Caco-2 (cell line): ENCODE measurements around the gene NAT8L. TPM values are rescaled to one million over a fixed set of nuclear protein-coding genes. Genes with fewer than 3 reads are reported as not detected.

Experiments used
- BruUV-seq: library from RNA; stranded (reverse); fragments of 400-500 nt; replicated peaks from 2 replicates; lab custom pipeline; 2021; lab: Mats Ljungman, UMichigan
- CTCF ChIA-PET: fragments of 300-600 bp; sonication (Branson Sonifier 250); formaldehyde crosslinking; loops from one replicate; lab custom pipeline; 2022; ENCODE audit warnings: antibody characterized with exemption; lab: Charles Lee
- POLR2A ChIA-PET: fragments of 300-600 bp; sonication (Branson Sonifier 250); formaldehyde crosslinking; loops from one replicate; lab custom pipeline; 2022; ENCODE audit warnings: antibody characterized with exemption; lab: Charles Lee
- DNase-seq, 2 experiments: peaks; one replicate each; pipeline versions ENCODE4 v3.0.0 to v3.0.0-alpha.2; 2020 to 2022
- H3K27me3 ChIP-seq: replicated peaks from 2 replicates; pipeline ENCODE4 v1.6.0; 2011; ENCODE audit warnings: low read length; ENCODE audit not compliant: control insufficient read depth, insufficient read depth
- H3K36me3 ChIP-seq: 2 replicates; pipeline ENCODE4 v1.5.1; 2011; ENCODE audit warnings: low read length; ENCODE audit not compliant: control insufficient read depth, insufficient read depth
- H3K4me1 ChIP-seq: fragments of 250-450 bp; sonication (Bioruptor Pico); 2 replicates; pipeline ENCODE4 v1.5.1; 2020; ENCODE audit warnings: mild to moderate bottlenecking
- H3K4me3 ChIP-seq: 2 replicates; pipeline ENCODE4 v1.5.1; 2011; ENCODE audit warnings: low read depth, mild to moderate bottlenecking, control low read depth, low read length
- H3K9me3 ChIP-seq: fragments of 250-450 bp; sonication (Bioruptor Pico); 2 replicates; pipeline ENCODE4 v1.5.1; 2020; ENCODE audit warnings: mild to moderate bottlenecking, moderate library complexity
- H3K27ac Mint-ChIP-seq: one replicate; pipeline ENCODE4 v1.8.0; 2022; ENCODE audit warnings: mixed read lengths; ENCODE audit not compliant: unreplicated experiment
- H3K27me3 Mint-ChIP-seq: one replicate; pipeline ENCODE4 v1.8.0; 2022; ENCODE audit warnings: mixed read lengths; ENCODE audit not compliant: insufficient read depth, unreplicated experiment
- H3K36me3 Mint-ChIP-seq: one replicate; pipeline ENCODE4 v1.8.0; 2022; ENCODE audit warnings: mild to moderate bottlenecking, mixed read lengths; ENCODE audit not compliant: insufficient read depth, unreplicated experiment
- H3K4me1 Mint-ChIP-seq: one replicate; pipeline ENCODE4 v1.8.0; 2022; ENCODE audit warnings: low read depth, mixed read lengths; ENCODE audit not compliant: unreplicated experiment
- H3K4me3 Mint-ChIP-seq: one replicate; pipeline ENCODE4 v1.8.0; 2022; ENCODE audit warnings: mild to moderate bottlenecking, moderate library complexity, mixed read lengths; ENCODE audit not compliant: unreplicated experiment
- H3K9me3 Mint-ChIP-seq: one replicate; pipeline ENCODE4 v1.8.0; 2022; ENCODE audit warnings: mixed read lengths; ENCODE audit not compliant: unreplicated experiment
- CTCF ChIP-seq, 2 experiments: fragments of 200-600 bp in 1 of 2; IDR thresholded peaks; 1 replicate in 1 of 2; 2 replicates in 1 of 2; pipeline versions ENCODE4 v1.5.1 to v1.8.0; 2011 to 2022; ENCODE audit warnings: antibody characterized with exemption in 1 of 2, control low read depth in 1 of 2, inconsistent platforms in 1 of 2, low read depth in 1 of 2, low read length in 1 of 2, mild to moderate bottlenecking in 1 of 2, moderate library complexity in 1 of 2; ENCODE audit not compliant: insufficient read depth in 1 of 2, severe bottlenecking in 1 of 2, unreplicated experiment in 1 of 2
- intact Hi-C: fragments of 100-400 bp; cut with micrococcal nuclease; formaldehyde crosslinking; loops from one replicate; pipeline ENCODE4 v1.10.0; 2022; ENCODE audit not compliant: unreplicated experiment
- total RNA-seq: library from RNA; stranded (reverse); gene quantifications from 2 replicates; pipeline ENCODE4 v1.2.3, GENCODE V29; 2022

Gene NAT8L
- total RNA-seq, 1 experiment from 2014 or later: 6.2 TPM

DNA sequence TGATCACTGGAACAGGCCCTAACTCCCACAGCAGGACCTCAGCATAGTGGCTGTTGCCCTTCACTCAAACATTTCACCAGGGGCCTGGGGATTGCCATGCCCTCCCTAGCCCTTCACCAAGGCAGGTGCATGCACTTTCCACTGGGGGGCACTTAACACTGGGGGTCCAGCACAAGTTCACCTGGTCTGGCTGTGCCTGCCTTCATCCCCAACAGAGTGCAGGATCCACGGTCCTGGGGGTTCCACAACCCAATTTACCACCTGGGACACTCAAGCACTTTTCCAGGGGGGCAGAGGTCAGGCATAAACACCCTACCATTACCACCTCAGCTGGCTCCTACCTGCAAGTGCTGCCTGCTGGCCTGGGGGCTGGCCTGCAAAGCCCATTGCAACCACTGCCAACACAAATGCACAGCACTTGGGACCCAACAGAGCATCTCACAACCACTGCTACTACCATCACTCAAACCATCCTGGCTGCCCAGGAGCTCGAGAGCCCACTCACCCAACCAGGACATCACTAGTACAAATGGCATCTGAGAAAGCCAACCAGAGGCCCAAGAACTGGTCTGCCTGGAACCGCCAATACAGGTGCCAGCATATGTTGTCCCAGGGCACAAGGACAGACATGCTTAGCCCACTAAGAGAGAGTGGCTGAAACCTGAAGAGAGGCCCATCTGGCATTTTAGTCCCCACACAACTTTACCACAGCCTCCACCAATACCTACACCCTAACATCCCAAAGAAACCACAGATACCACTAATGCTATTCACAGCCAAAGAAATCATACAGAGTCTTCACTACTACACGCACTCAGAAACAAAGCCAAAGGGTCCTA, 43.1 kb downstream of the NAT8L start:
- no peak for DNase-seq
- Mint-ChIP-seq H3K9me3 (peaks cover 19% of the 10 kb centered on the region), H3K4me1 (no peaks in the 10 kb centered on the region), H3K4me3 (no peak overlapping the region), H3K27ac (no peak overlapping the region), H3K36me3 (no peaks in the 10 kb centered on the region), H3K27me3 (no peaks in the 10 kb centered on the region)
- Histone ChIP-seq H3K4me3 (no peak overlapping the region), H3K9me3 (peaks cover 16% of the 10 kb centered on the region), H3K36me3 (no peaks in the 10 kb centered on the region), H3K27me3 (no peaks in the 10 kb centered on the region), H3K4me1 (no peaks in the 10 kb centered on the region)
- intact Hi-C loops: no loop called here
- ChIA-PET POLR2A (no interaction called here), CTCF (no interaction called here)
- BruUV-seq: no TSS peak
- no peak for TF ChIP-seq CTCF (IDR thresholded peaks at IDR 0.05; ENCODE audit: insufficient read depth in 1 of 2, low read depth in 1 of 2, low read length in 1 of 2, severe bottlenecking in 1 of 2, unreplicated experiment in 1 of 2)

DNA sequence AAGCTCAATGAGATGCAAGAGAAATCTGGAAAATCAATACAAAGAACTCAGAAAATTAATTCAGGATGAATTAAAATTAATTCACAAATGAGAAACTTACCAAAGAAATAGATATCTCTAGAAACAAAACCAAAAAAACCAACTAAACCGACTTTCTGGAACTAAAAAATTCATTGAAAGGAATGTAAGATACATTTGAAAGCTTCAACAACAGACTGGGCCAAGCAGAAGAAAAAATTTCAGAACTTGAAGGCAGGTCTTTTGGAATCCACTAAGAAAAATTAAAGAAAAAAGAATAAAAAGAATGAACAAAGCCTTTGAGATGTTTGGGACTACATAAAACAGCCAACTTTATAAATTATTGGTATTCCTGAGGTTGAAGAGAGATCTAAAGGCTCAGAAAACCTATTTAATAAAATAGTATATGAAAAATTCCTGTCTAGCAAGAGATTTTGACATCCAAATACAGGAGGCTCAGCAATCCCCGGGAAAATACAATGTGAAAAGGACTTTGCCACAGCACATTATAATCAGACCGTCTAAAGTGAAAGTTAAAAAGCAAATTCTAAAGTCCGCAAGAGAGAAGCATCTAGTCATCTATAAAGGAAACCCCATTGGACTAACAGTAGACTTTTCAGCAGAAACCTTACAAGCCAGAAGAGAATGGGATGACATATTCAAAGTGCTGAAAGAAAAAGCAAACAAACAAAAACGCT, 44.2 kb downstream of the NAT8L start:
- Histone ChIP-seq H3K4me3 (no peak overlapping the region), H3K27me3 (no peaks in the 10 kb centered on the region), H3K4me1 (no peaks in the 10 kb centered on the region), H3K36me3 (no peaks in the 10 kb centered on the region), H3K9me3 (peaks cover 16% of the 10 kb centered on the region)
- intact Hi-C loops: no loop called here
- TF ChIP-seq CTCF (IDR thresholded peaks at IDR 0.05; ENCODE audit: insufficient read depth in 1 of 2, low read depth in 1 of 2, low read length in 1 of 2, severe bottlenecking in 1 of 2, unreplicated experiment in 1 of 2): no peak
- BruUV-seq: no TSS peak
- ChIA-PET CTCF (no interaction called here), POLR2A (no interaction called here)
- Mint-ChIP-seq H3K9me3 (peaks cover 19% of the 10 kb centered on the region), H3K4me1 (no peaks in the 10 kb centered on the region), H3K36me3 (no peaks in the 10 kb centered on the region), H3K4me3 (no peak overlapping the region), H3K27ac (no peak overlapping the region), H3K27me3 (no peaks in the 10 kb centered on the region)
- DNase-seq: no peak

DNA sequence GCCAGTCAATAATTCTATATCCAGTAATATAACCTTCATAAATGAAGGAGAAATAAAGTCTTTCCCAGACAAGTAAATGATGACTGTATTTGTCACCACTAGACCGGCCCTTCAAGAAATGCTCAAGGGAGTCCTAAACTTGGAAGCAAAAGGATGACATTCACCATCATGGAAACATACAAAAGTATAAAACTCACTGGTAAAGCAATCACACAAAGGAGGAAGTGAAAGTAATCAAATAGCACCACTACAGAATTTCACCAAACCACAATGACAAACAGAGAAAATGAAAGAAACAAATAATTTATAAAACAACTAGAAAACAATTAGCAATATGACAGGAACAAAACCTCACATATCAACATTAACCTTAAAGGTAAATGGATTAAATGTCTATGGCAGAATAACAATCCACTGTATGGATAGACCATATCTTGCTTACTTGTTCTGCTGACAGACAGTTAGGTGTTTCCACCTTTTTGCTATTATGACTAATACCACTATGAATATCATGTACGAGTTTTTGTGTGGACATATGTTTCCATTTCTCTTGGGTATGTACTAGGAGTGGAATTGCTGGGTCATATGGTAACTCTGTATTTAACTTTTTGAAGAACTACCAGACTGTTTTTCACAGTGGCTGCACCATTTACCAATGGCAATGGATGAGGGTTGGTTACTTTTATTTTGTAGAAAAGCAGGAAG, 44.9 kb downstream of the NAT8L start:
- BruUV-seq: no TSS peak
- Mint-ChIP-seq H3K27me3 (no peaks in the 10 kb centered on the region), H3K27ac (no peak overlapping the region), H3K4me1 (no peaks in the 10 kb centered on the region), H3K9me3 (peaks cover 19% of the 10 kb centered on the region), H3K4me3 (no peak overlapping the region), H3K36me3 (no peaks in the 10 kb centered on the region)
- Histone ChIP-seq H3K27me3 (no peaks in the 10 kb centered on the region), H3K4me1 (no peaks in the 10 kb centered on the region), H3K9me3 (peaks cover 16% of the 10 kb centered on the region), H3K4me3 (no peak overlapping the region), H3K36me3 (no peaks in the 10 kb centered on the region)
- CTCF ChIA-PET: no interaction called here
- DNase-seq: no peak
- intact Hi-C loops: no loop called here
- no peak for TF ChIP-seq CTCF (IDR thresholded peaks at IDR 0.05; ENCODE audit: insufficient read depth in 1 of 2, low read depth in 1 of 2, low read length in 1 of 2, severe bottlenecking in 1 of 2, unreplicated experiment in 1 of 2)
- POLR2A ChIA-PET: no interaction called here
